ENCODE data around the gene FADS1. TPM values are rescaled to one million over a fixed set of nuclear protein-coding genes. Genes with fewer than 3 reads are reported as not detected.

The FADS1 gene
- total and polyA plus RNA-seq, 2 of the 8 experiments (the other 6 are each of a cell fraction or from before 2014, with no cell fraction given), result 115 to 141 TPM

DNA sequence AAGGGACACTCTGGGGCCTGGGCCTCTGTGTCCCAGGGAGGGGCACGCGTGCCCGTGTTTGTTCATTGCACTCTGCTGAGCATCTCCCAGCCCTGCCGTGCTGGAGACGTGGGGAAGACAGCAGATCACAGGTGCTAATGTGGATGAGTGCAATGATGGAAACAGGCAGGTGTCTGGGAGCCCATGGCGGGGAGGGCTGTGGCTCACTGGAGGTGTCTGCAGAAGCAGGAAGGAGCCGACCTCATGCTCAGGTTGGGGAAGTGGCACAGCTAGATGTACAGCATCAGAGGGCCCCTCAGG lies 32.3 kb downstream of the FADS1 start:
- Histone ChIP-seq H2BK15ac (ENCODE audit: low read length) (no peak overlapping the region), H3K23me2 (ENCODE audit: low read depth, low read length) (no peaks in the 10 kb centered on the region), H2BK5ac (ENCODE audit: low read depth, low read length) (no peak overlapping the region), H2AFZ (ENCODE audit: low read length) (no peak overlapping the region), H3K4me1 (replicated peaks in 1 of 4; ENCODE audit: control insufficient read depth in 3 of 4, insufficient read depth in 4 of 4, low read length in 3 of 4) (peaks cover 0 to 2% (median 0%) of the 10 kb centered on the region in 4 experiments; a peak in 2 of 7 replicates), H3K27me3 (replicated peaks in 1 of 4; ENCODE audit: control insufficient read depth in 3 of 4, extremely low read depth in 1 of 4, insufficient read depth in 3 of 4, low read length in 3 of 4) (no peaks in the 10 kb centered on the region), H3K18ac (ENCODE audit: extremely low read depth, low read length) (no peak overlapping the region), H3K4me2 (ENCODE audit: insufficient read depth in 1 of 2, low read depth in 2 of 2, low read length in 2 of 2) (no peak overlapping the region), H4K91ac (replicated peaks; ENCODE audit: insufficient read length, low read length) (no peak overlapping the region), H3K36me3 (ENCODE audit: control insufficient read depth in 2 of 4, insufficient read depth in 4 of 4, low read length in 3 of 4) (peaks cover 15 to 34% (median 23%) of the 10 kb centered on the region in 4 experiments; a peak in 7 of 8 replicates), H3K9ac (replicated peaks in 1 of 4; ENCODE audit: extremely low read depth in 1 of 4, low read depth in 3 of 4, low read length in 3 of 4) (no peak overlapping the region), H3K9me3 (ENCODE audit: insufficient read depth in 2 of 2, low read depth in 1 of 2, low read length in 1 of 2) (no peaks in the 10 kb centered on the region), H2BK12ac (ENCODE audit: low read depth, low read length) (no peak overlapping the region), H2AK5ac (ENCODE audit: low read depth, low read length) (no peak overlapping the region), H3K79me1 (ENCODE audit: low read depth, low read length) (no peaks in the 10 kb centered on the region), H2BK120ac (replicated peaks; ENCODE audit: low read depth, low read length) (no peak overlapping the region), H3K4me3 (ENCODE audit: extremely low read depth in 1 of 4, insufficient read depth in 2 of 4, low read depth in 3 of 4, low read length in 4 of 4) (no peak overlapping the region), H3K27ac (ENCODE audit: low read depth, low read length) (no peak overlapping the region), H3K23ac (ENCODE audit: insufficient read length) (no peak overlapping the region), H4K5ac (ENCODE audit: insufficient read length, low read depth, low read length) (no peak overlapping the region), H3K14ac (ENCODE audit: insufficient read length) (no peak overlapping the region), H4K20me1 (replicated peaks in 1 of 2; ENCODE audit: control insufficient read depth in 1 of 2, insufficient read depth in 2 of 2, low read length in 2 of 2) (peaks cover 6 to 17% of the 10 kb centered on the region in 2 experiments), H3K79me2 (ENCODE audit: control insufficient read depth in 1 of 2, insufficient read depth in 2 of 2, low read length in 2 of 2) (no peaks in the 10 kb centered on the region), H2BK20ac (ENCODE audit: low read length) (no peak overlapping the region), H3K4ac (replicated peaks; ENCODE audit: insufficient read length, low read depth, low read length) (no peak overlapping the region), H3K56ac (replicated peaks; ENCODE audit: insufficient read length, low read depth, low read length) (no peak overlapping the region), H4K8ac (ENCODE audit: extremely low read depth, insufficient read depth, low read length) (no peak overlapping the region)
- ChIA-PET POLR2A (ENCODE audit: partially characterized antibody) (interaction anchor here (0.7 to 1.8 kb wide), 5 partner anchors 9 to 34 kb away, joined by 3 to 11 read pairs (median 3); partner anchors contain the start of gene FEN1), CTCF (ENCODE audit: partially characterized antibody) (interaction anchor here (0.6 to 10.5 kb wide), 5 partner anchors 9 to 436 kb away, joined by 3 to 168 read pairs (median 3); no protein-coding TSS in a partner anchor)
- 96% methylated on average over 7 of the region's 7 CpGs; no CpG with 5 or more reads in 1 of the 2 experiments for WGBS, 2 experiments (ENCODE audit: extremely low coverage in 1 of 2, insufficient coverage in 1 of 2, insufficient read length in 1 of 2, insufficient replicate concordance in 2 of 2, low coverage in 1 of 2, low lambda C conversion rate in 2 of 2, missing lambda C conversion rate in 1 of 2)
- DNase-seq (ENCODE audit: low read depth in 1 of 2, low spot score in 2 of 2) (no peak), FAIRE-seq (no peak)
- TF ChIP-seq YY1 (IDR thresholded peaks at IDR 0.05; ENCODE audit: low read depth, low read length) (no peak), CHD1 (IDR thresholded peaks at IDR 0.05; ENCODE audit: low read depth, low read length) (no peak), CREB1 (IDR thresholded peaks at IDR 0.05) (no peak), GABPA (IDR thresholded peaks at IDR 0.05; ENCODE audit: borderline replicate concordance, insufficient read depth, low read length) (no peak), CBX5 (IDR thresholded peaks at IDR 0.05; ENCODE audit: low read depth, low read length) (no peak), SUZ12 (IDR thresholded peaks at IDR 0.05; ENCODE audit: low read length) (no peak), RXRA (IDR thresholded peaks at IDR 0.05; ENCODE audit: insufficient read depth, low read depth, low read length) (no peak), SIN3A (conservative IDR thresholded peaks at IDR 0.05 in 1 of 2, IDR thresholded peaks at IDR 0.05 in 1 of 2; ENCODE audit: low read depth in 1 of 2, low read length in 2 of 2) (no peak), RFX5 (IDR thresholded peaks at IDR 0.05; ENCODE audit: borderline replicate concordance, low read depth, low read length) (no peak), EGR1 (IDR thresholded peaks at IDR 0.05; ENCODE audit: borderline replicate concordance, low read depth, low read length) (no peak), RNF2 (IDR thresholded peaks at IDR 0.05; ENCODE audit: borderline replicate concordance, low read depth, low read length, missing control alignments, poor library complexity, severe bottlenecking) (no peak)
- TF ChIP-seq, protein P1, sequence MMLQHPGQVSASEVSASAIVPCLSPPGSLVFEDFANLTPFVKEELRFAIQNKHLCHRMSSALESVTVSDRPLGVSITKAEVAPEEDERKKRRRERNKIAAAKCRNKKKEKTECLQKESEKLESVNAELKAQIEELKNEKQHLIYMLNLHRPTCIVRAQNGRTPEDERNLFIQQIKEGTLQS (IDR thresholded peaks at IDR 0.05; ENCODE audit: insufficient read depth, low read depth, low read length), result no peak
